ENCODE data around the gene OR56B1.

DNA sequence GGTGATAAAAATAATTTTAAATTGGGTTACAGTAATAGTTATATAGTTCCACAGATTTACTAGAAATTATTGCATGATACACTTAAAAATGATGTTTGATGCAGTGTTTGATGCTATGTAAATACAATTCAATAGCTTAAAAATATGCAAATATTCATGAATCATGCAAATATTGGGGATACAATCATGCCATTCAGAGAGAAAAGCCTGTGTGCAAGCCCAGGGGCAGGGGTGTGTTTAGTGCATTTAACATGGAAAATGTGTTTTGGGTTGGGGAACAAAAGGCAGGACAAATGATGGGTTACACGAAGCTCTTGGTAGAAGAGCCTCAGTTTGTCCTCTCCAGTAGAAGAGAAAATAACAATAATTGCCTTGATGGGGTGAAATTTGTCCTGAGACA is 40.7 kb upstream of the OR56B1 start:
- TF ChIP-seq GATA2 (IDR thresholded peaks at IDR 0.05; ENCODE audit: low read depth, low read length) (no peak), GATA3 (IDR thresholded peaks at IDR 0.05; ENCODE audit: low read depth, low read length) (no peak)
